HepG2 (cell line): ENCODE data around the gene PPM1E. TPM values are rescaled to one million over a fixed set of nuclear protein-coding genes. Genes with fewer than 3 reads are reported as not detected.
A peak's percentile ranks its signal among the peaks of the same experiment; 100 is the strongest.

Experiments
- ATAC-seq: fragments of 200-7000 bp; cut with Tn5 transposase; 3 replicates; pipeline ENCODE4 v1.9.1; 2020; ENCODE audit warnings: mild to moderate bottlenecking, moderate library complexity
- BruUV-seq: library from RNA; stranded (reverse); fragments of 400-500 nt; replicated peaks from 2 replicates; lab custom pipeline; 2021; lab: Mats Ljungman, UMichigan
- CTCF ChIA-PET: fragments of 300-600 bp; formaldehyde crosslinking; extraction: SDS; loops from one replicate; lab custom pipeline; 2021; ENCODE audit warnings: low total read pairs, inconsistent platforms, low intra/inter-chr PET ratio; lab: Yijun Ruan, JAX
- POLR2A ChIA-PET: fragments of 350-600 bp; sonication (Branson Sonifier 250); formaldehyde crosslinking; loops from one replicate; lab custom pipeline; 2020; ENCODE audit warnings: antibody characterized with exemption, inconsistent platforms; lab: Yijun Ruan, JAX
- DNase-seq: peaks from one replicate; pipeline ENCODE4 v3.0.0-alpha.2; 2015; ENCODE audit warnings: low spot score
- FAIRE-seq: peaks from 3 replicates; lab custom pipeline; 2011; peaks lifted over from hg19 to GRCh38; lab: Jason Lieb, UNC
- H2AFZ ChIP-seq: one replicate; pipeline ENCODE4 v1.6.1; 2011; ENCODE audit warnings: low read length, inconsistent platforms
- H3K27ac ChIP-seq: fragments of 300-600 bp; 3 replicates; pipeline ENCODE4 v1.8.0; 2011; ENCODE audit warnings: mixed run types, mild to moderate bottlenecking, mixed read lengths, low read length, inconsistent platforms; ENCODE audit not compliant: insufficient read depth; ENCODE audit errors: extremely low read length
- H3K27me3 ChIP-seq, 2 experiments: fragments of 200-600 bp in 1 of 2; 2 replicates in 1 of 2; 3 replicates in 1 of 2; pipeline versions ENCODE4 v1.6.0 to v1.8.0; 2011; ENCODE audit warnings: low read length in 2 of 2, mild to moderate bottlenecking in 2 of 2, moderate library complexity in 2 of 2, inconsistent platforms in 1 of 2; ENCODE audit not compliant: insufficient read depth in 2 of 2, control insufficient read depth in 1 of 2
- H3K36me3 ChIP-seq, 2 experiments: fragments of 200-600 bp in 1 of 2; replicated peaks in 1 of 2; 2 replicates in 1 of 2; 3 replicates in 1 of 2; pipeline versions ENCODE4 v1.5.1 to v1.8.0; 2011; ENCODE audit warnings: low read length in 2 of 2, inconsistent platforms in 1 of 2; ENCODE audit not compliant: insufficient read depth in 2 of 2, control insufficient read depth in 1 of 2
- H3K4me1 ChIP-seq: 2 replicates; pipeline ENCODE4 v1.5.1; 2012; ENCODE audit warnings: low read length, inconsistent platforms; ENCODE audit not compliant: insufficient read depth
- H3K4me2 ChIP-seq: 2 replicates; pipeline ENCODE4 v1.6.0; 2011; ENCODE audit warnings: low read depth, low read length, inconsistent platforms
- H3K4me3 ChIP-seq, 3 experiments: fragments of 200-600 bp in 1 of 3; sonication (generic), shearing (Covaris generic) in 1 of 3; replicated peaks in 1 of 3; 2 replicates each; pipeline ENCODE4 v1.5.1; 2011 to 2016; ENCODE audit warnings: low read length in 3 of 3, inconsistent platforms in 2 of 3, low read depth in 2 of 3, mild to moderate bottlenecking in 2 of 3, control low read depth in 1 of 3, mixed read lengths in 1 of 3; ENCODE audit not compliant: insufficient read depth in 1 of 3
- H3K79me2 ChIP-seq: one replicate; pipeline ENCODE4 v1.6.1; 2011; ENCODE audit warnings: low read length, inconsistent platforms; ENCODE audit not compliant: insufficient read depth
- H3K9ac ChIP-seq: 2 replicates; pipeline ENCODE4 v1.6.0; 2011; ENCODE audit warnings: mild to moderate bottlenecking, low read depth, low read length, inconsistent platforms; ENCODE audit not compliant: insufficient read depth
- H3K9me3 ChIP-seq: 2 replicates; pipeline ENCODE4 v1.5.1; 2012; ENCODE audit warnings: mild to moderate bottlenecking, low read length
- H4K20me1 ChIP-seq: 2 replicates; pipeline ENCODE4 v1.6.0; 2011; ENCODE audit warnings: inconsistent platforms, mild to moderate bottlenecking, low read length, moderate library complexity; ENCODE audit not compliant: insufficient read depth
- CBX2 ChIP-seq, 2 experiments: fragments of 200-600 bp in 1 of 2; sonication (generic); formaldehyde crosslinking in 1 of 2; IDR thresholded peaks; 2 replicates each; pipeline versions ENCODE4 v1.7.0 to v1.8.1; 2018 to 2022; ENCODE audit warnings: low read depth in 2 of 2, low read length in 1 of 2, mild to moderate bottlenecking in 1 of 2, missing genetic modification reagents in 1 of 2
- GTF2F1 ChIP-seq: fragments of 150-350 bp; IDR thresholded peaks from 2 replicates; pipeline ENCODE4 v1.6.1; 2014; ENCODE audit warnings: low read length
- KLF15 ChIP-seq: sonication (generic); formaldehyde crosslinking; IDR thresholded peaks from 2 replicates; pipeline ENCODE4 v1.8.1; 2023; ENCODE audit warnings: borderline replicate concordance, mild to moderate bottlenecking, inconsistent platforms, missing genetic modification reagents, mixed read lengths
- NFYB ChIP-seq: sonication (generic); formaldehyde crosslinking; IDR thresholded peaks from 2 replicates; pipeline ENCODE4 v1.4.0; 2020; ENCODE audit warnings: missing genetic modification reagents
- RXRA ChIP-seq: sonication (generic); formaldehyde crosslinking; IDR thresholded peaks from 2 replicates; pipeline ENCODE4 v1.5.1; 2020; ENCODE audit warnings: missing genetic modification reagents
- TFDP1 ChIP-seq: IDR thresholded peaks from 2 replicates; pipeline ENCODE4 v1.6.1; 2016; ENCODE audit warnings: missing compliant biosample characterization, missing genetic modification reagents, borderline replicate concordance
- ZNF556 ChIP-seq: sonication (generic); formaldehyde crosslinking; IDR thresholded peaks from 2 replicates; pipeline ENCODE4 v1.4.0; 2020; ENCODE audit warnings: mild to moderate bottlenecking, missing genetic modification reagents, borderline replicate concordance
- ZNF557 ChIP-seq: sonication (generic); formaldehyde crosslinking; IDR thresholded peaks from 2 replicates; pipeline ENCODE4 v1.4.0; 2020; ENCODE audit warnings: missing genetic modification reagents
- ZNF567 ChIP-seq: sonication (generic); formaldehyde crosslinking; IDR thresholded peaks from 2 replicates; pipeline ENCODE4 v1.8.1; 2023; ENCODE audit warnings: mild to moderate bottlenecking, missing genetic modification reagents, borderline replicate concordance
- WGBS: methylation state at CpG from one replicate; pipeline ENCODE4 v1.1.6; 2017; ENCODE audit warnings: low lambda C conversion rate; 5-methylcytosine and 5-hydroxymethylcytosine counted together
- in situ Hi-C: cut with HindIII; loops from 2 replicates; pipeline ENCODE4 v1.10.0; 2017; ENCODE audit warnings: low pct_unique_long_range_greater_than_20kb; ENCODE audit not compliant: extremely low pct_ligation_motif_present
- intact Hi-C: fragments of 100-400 bp; cut with micrococcal nuclease; formaldehyde crosslinking; loops from one replicate; pipeline ENCODE4 v1.10.0; 2022; ENCODE audit not compliant: unreplicated experiment
- polyA plus RNA-seq, 8 experiments: library from polyadenylated mRNA; depleted of rRNA in 3 of 8; stranded (reverse) in 7 of 8; unstranded in 1 of 8; fragments of >200 nt; fragmentation: Illumina TruSeq in 4 of 8; extraction: Trizol in 4 of 8; gene quantifications; 2 replicates each; pipeline versions ENCODE4 v1.2.1 to v1.2.3, GENCODE V29; 2011 to 2016; ENCODE audit warnings: low read depth in 4 of 8, missing spikeins in 1 of 8, mixed read lengths in 1 of 8; ENCODE audit not compliant: insufficient read depth in 1 of 8
- total RNA-seq, 5 experiments: library from RNA; depleted of rRNA; stranded (reverse); fragments of >200 nt; fragmentation: Illumina TruSeq; extraction: Trizol; gene quantifications; 2 replicates each; pipeline ENCODE4 v1.2.3, GENCODE V29; 2016; ENCODE audit warnings: low read depth in 1 of 5

The PPM1E gene
- total and polyA plus RNA-seq, 2 of the 13 experiments (the other 11 are each of a cell fraction or from before 2014, with no cell fraction given), result 0.15 TPM; not detected in 1

DNA sequence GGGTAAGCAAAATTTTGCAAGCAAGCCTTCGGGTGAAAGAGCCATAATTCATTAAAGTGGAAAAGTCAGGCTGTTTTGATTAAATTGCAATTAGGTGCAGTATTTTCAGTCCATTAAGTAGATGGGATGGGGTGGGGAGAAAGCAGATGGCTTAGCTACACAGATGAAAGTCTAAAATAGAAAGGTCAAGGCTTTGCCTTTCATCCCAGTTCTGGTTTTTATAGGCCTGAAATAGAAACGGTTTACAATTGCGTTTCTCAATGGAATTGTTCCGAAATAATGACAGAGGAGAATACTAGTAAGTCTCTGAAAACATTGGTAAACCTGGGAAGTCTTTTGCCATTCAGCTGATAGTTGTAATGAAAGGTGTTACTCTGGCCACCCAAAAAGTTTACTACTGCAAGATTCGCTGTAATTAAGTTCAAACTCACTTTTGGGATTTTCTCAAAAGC is 1.5 kb downstream of the PPM1E start:
- in situ Hi-C loops (no loop called here), intact Hi-C loops (no loop called here)
- POLR2A ChIA-PET, result no interaction called here
- TF ChIP-seq CBX2 (IDR thresholded peaks at IDR 0.05; ENCODE audit: low read depth, low read length) (peak; percentile 87), CBX2 (CRISPR knock-in tag; IDR thresholded peaks at IDR 0.05; ENCODE audit: low read depth) (no peak), ZNF557 (CRISPR knock-in tag) (no peak)
- H3K79me2 ChIP-seq, result no peaks in the 10 kb centered on the region
- no TSS peak for BruUV-seq
- peaks cover 2 to 47% of the 10 kb centered on the region in 2 experiments; a peak in 4 of 5 replicates for H3K27me3 ChIP-seq
- peak overlapping the region; percentile 92; the same call in 1 of the 2 replicates for H3K4me2 ChIP-seq
- H3K36me3 ChIP-seq, result no peaks in the 10 kb centered on the region
- no peaks in the 10 kb centered on the region for H4K20me1 ChIP-seq
- 0 out of 6 replicates have a peak overlapping the region, but pooled peaks of 2 of the 3 experiments have one; percentile 75 to 83 for H3K4me3 ChIP-seq
- H3K4me1 ChIP-seq, result peaks cover 10% of the 10 kb centered on the region
- FAIRE-seq, result peak; percentile 55
- H3K27ac ChIP-seq, result no peak overlapping the region
- no peak overlapping the region for H3K9ac ChIP-seq
- CTCF ChIA-PET, result no interaction called here
- no peaks in the 10 kb centered on the region for H3K9me3 ChIP-seq
- no peak for DNase-seq
- WGBS, result 26% methylated on average over 5 of the region's 5 CpGs
- H2AFZ ChIP-seq, result no peak overlapping the region
- ATAC-seq, result no peak

- Histone ChIP-seq H3K36me3 (no peaks in the 10 kb centered on the region), H4K20me1 (no peaks in the 10 kb centered on the region), H3K27me3 (peaks cover 2 to 47% of the 10 kb centered on the region in 2 experiments; a peak in 4 of 5 replicates), H3K9me3 (no peaks in the 10 kb centered on the region), H3K4me2 (no peak overlapping the region), H3K9ac (no peak overlapping the region), H3K4me1 (peaks cover 10% of the 10 kb centered on the region), H3K4me3 (no peak overlapping the region)
- intact Hi-C loops, result no loop called here
- FAIRE-seq (no peak), ATAC-seq (no peak)
- no TSS peak for BruUV-seq
- ChIA-PET CTCF (no interaction called here), POLR2A (no interaction called here)
- no peak for TF ChIP-seq KLF15 (CRISPR knock-in tag)
- no peak for TF ChIP-seq ZNF556 (CRISPR knock-in tag)
- TF ChIP-seq RXRA, result no peak
- no peak for TF ChIP-seq NFYB (CRISPR knock-in tag)
- no peak for TF ChIP-seq ZNF567 (CRISPR knock-in tag)
- no peak for TF ChIP-seq TFDP1 (CRISPR knock-in tag)
- no peak for TF ChIP-seq GTF2F1
- TF ChIP-seq, all 625 proteins: peak for 0
- 29% methylated on average over 8 of the region's 8 CpGs for WGBS
- Histone ChIP-seq H3K27ac (no peak overlapping the region), H2AFZ (no peak overlapping the region), H3K79me2 (no peaks in the 10 kb centered on the region)
- in situ Hi-C loops, result no loop called here
- no peak for DNase-seq
These were observed 3.2 kb downstream of the PPM1E start for GRCh38 chr17:58758890-58759289.
